ENCODE measurements around the gene OXER1. TPM values are rescaled to one million over a fixed set of nuclear protein-coding genes. Genes with fewer than 3 reads are reported as not detected.

OXER1 gene
- total RNA-seq, 2 donors from 2014 or later = 0.25 TPM; not detected in 1

GRCh38 chr2:42800981-42801380 is 37.0 kb upstream of the OXER1 start:
- H3K4me1 Mint-ChIP-seq = peaks cover under 1% of the 10 kb centered on the region

GRCh38 chr2:42800461-42800962 is 36.6 kb upstream of the OXER1 start:
- ATAC-seq = no peak
- no peak overlapping the region for H3K4me3 Mint-ChIP-seq
- H3K27me3 Mint-ChIP-seq = peaks cover 52% of the 10 kb centered on the region
- DNase-seq = no peak
- H3K9me3 ChIP-seq (ENCODE audit: control insufficient read depth, low read length, poor library complexity, severe bottlenecking) = no peaks in the 10 kb centered on the region
- H3K36me3 Mint-ChIP-seq (ENCODE audit: low read depth) = peaks cover 3% of the 10 kb centered on the region
- H3K4me1 Mint-ChIP-seq = peaks cover 5% of the 10 kb centered on the region
- no peak overlapping the region for H3K27ac Mint-ChIP-seq

More at GRCh38 chr2:42800981-42801380, 37.0 kb upstream of the OXER1 start:
- no peaks in the 10 kb centered on the region for H3K9me3 ChIP-seq (ENCODE audit: control insufficient read depth, low read length, poor library complexity, severe bottlenecking)
- H3K36me3 Mint-ChIP-seq (ENCODE audit: low read depth) = peaks cover 3% of the 10 kb centered on the region
- no peak overlapping the region for H3K27ac Mint-ChIP-seq
- H3K27me3 Mint-ChIP-seq = peaks cover 49% of the 10 kb centered on the region
- ATAC-seq = no peak
- DNase-seq = no peak
- H3K4me3 Mint-ChIP-seq = no peak overlapping the region

GRCh38 chr2:42799881-42800280 is 35.9 kb upstream of the OXER1 start:
- no peak overlapping the region for H3K27ac Mint-ChIP-seq
- ATAC-seq (no peak), DNase-seq (no peak)
- peaks cover 51% of the 10 kb centered on the region for H3K27me3 Mint-ChIP-seq
- H3K4me1 Mint-ChIP-seq = peaks cover 6% of the 10 kb centered on the region
- H3K9me3 ChIP-seq (ENCODE audit: control insufficient read depth, low read length, poor library complexity, severe bottlenecking) = no peaks in the 10 kb centered on the region
- H3K4me3 Mint-ChIP-seq = no peak overlapping the region
- peaks cover 3% of the 10 kb centered on the region for H3K36me3 Mint-ChIP-seq (ENCODE audit: low read depth)

- Mint-ChIP-seq H3K27me3 (peaks cover 47% of the 10 kb centered on the region), H3K27ac (no peak overlapping the region), H3K4me1 (peaks cover 14% of the 10 kb centered on the region), H3K36me3 (ENCODE audit: low read depth) (peaks cover 3% of the 10 kb centered on the region), H3K4me3 (no peak overlapping the region)
- ATAC-seq (no peak), DNase-seq (no peak)
- H3K9me3 ChIP-seq (ENCODE audit: control insufficient read depth, low read length, poor library complexity, severe bottlenecking) = no peaks in the 10 kb centered on the region
Observed at GRCh38 chr2:42797281-42797680, 33.3 kb upstream of the OXER1 start.

GRCh38 chr2:42796427-42797248 is 32.7 kb upstream of the OXER1 start:
- DNase-seq = no peak
- Mint-ChIP-seq H3K4me1 (peaks cover 16% of the 10 kb centered on the region), H3K27ac (no peak overlapping the region), H3K4me3 (no peak overlapping the region), H3K36me3 (ENCODE audit: low read depth) (peaks cover 3% of the 10 kb centered on the region), H3K27me3 (peaks cover 47% of the 10 kb centered on the region)
- no peak for ATAC-seq
- no peaks in the 10 kb centered on the region for H3K9me3 ChIP-seq (ENCODE audit: control insufficient read depth, low read length, poor library complexity, severe bottlenecking)

- Mint-ChIP-seq H3K4me3 (no peak overlapping the region), H3K27ac (no peak overlapping the region), H3K27me3 (peaks cover 47% of the 10 kb centered on the region), H3K36me3 (ENCODE audit: low read depth) (peaks cover 4% of the 10 kb centered on the region), H3K4me1 (peaks cover 18% of the 10 kb centered on the region)
- no peaks in the 10 kb centered on the region for H3K9me3 ChIP-seq (ENCODE audit: control insufficient read depth, low read length, poor library complexity, severe bottlenecking)
- no peak for DNase-seq
- no peak for ATAC-seq
Observed at GRCh38 chr2:42795841-42796301, 31.9 kb upstream of the OXER1 start.

GRCh38 chr2:42795275-42795674 is 31.3 kb upstream of the OXER1 start:
- Mint-ChIP-seq H3K4me1 (peaks cover 18% of the 10 kb centered on the region), H3K36me3 (ENCODE audit: low read depth) (peaks cover 5% of the 10 kb centered on the region), H3K4me3 (no peak overlapping the region), H3K27ac (no peak overlapping the region), H3K27me3 (peaks cover 47% of the 10 kb centered on the region)
- no peaks in the 10 kb centered on the region for H3K9me3 ChIP-seq (ENCODE audit: control insufficient read depth, low read length, poor library complexity, severe bottlenecking)
- no peak for ATAC-seq
- DNase-seq = no peak

GRCh38 chr2:42794271-42795046 is 30.5 kb upstream of the OXER1 start:
- H3K36me3 Mint-ChIP-seq (ENCODE audit: low read depth) = peaks cover 9% of the 10 kb centered on the region
- no peaks in the 10 kb centered on the region for H3K9me3 ChIP-seq (ENCODE audit: control insufficient read depth, low read length, poor library complexity, severe bottlenecking)
- peaks cover 18% of the 10 kb centered on the region for H3K4me1 Mint-ChIP-seq
- DNase-seq (no peak), ATAC-seq (no peak)
- H3K27me3 Mint-ChIP-seq = peaks cover 54% of the 10 kb centered on the region
- no peak overlapping the region for H3K4me3 Mint-ChIP-seq
- no peak overlapping the region for H3K27ac Mint-ChIP-seq

- H3K9me3 ChIP-seq (ENCODE audit: control insufficient read depth, low read length, poor library complexity, severe bottlenecking) = no peaks in the 10 kb centered on the region
- H3K36me3 Mint-ChIP-seq (ENCODE audit: low read depth) = peaks cover 9% of the 10 kb centered on the region
- ATAC-seq = no peak
- peak overlapping the region; percentile 63 for H3K4me3 Mint-ChIP-seq
- no peak overlapping the region for H3K27ac Mint-ChIP-seq
- peaks cover 18% of the 10 kb centered on the region for H3K4me1 Mint-ChIP-seq
- no peak for DNase-seq
- H3K27me3 Mint-ChIP-seq = peaks cover 58% of the 10 kb centered on the region
Observed at GRCh38 chr2:42793334-42794270, 29.7 kb upstream of the OXER1 start.

- Mint-ChIP-seq H3K4me3 (peak within 1 kb of the TSS; percentile 77), H3K27me3 (peaks cover 67% of the 10 kb centered on the region), H3K27ac (no peak within 1 kb of the TSS), H3K36me3 (ENCODE audit: low read depth) (peaks cover 9% of the 10 kb centered on the region), H3K4me1 (peaks cover 18% of the 10 kb centered on the region)
- DNase-seq (no peak), ATAC-seq (peak; percentile 60)
- no peaks in the 10 kb centered on the region for H3K9me3 ChIP-seq (ENCODE audit: control insufficient read depth, low read length, poor library complexity, severe bottlenecking)
Observed at GRCh38 chr2:42792583-42793333, 28.8 kb upstream of the OXER1 start, which contains the start of gene HAAO. HAAO (minus strand) TSS chr2:42792583; CDS start chr2:42792536, 47 bp downstream.

GRCh38 chr2:42792087-42792582 is 28.2 kb upstream of the OXER1 start:
- no peak for DNase-seq
- Mint-ChIP-seq H3K4me1 (peaks cover 18% of the 10 kb centered on the region), H3K36me3 (ENCODE audit: low read depth) (peaks cover 9% of the 10 kb centered on the region), H3K27me3 (peaks cover 72% of the 10 kb centered on the region), H3K27ac (no peak overlapping the region), H3K4me3 (peak overlapping the region; percentile 77)
- H3K9me3 ChIP-seq (ENCODE audit: control insufficient read depth, low read length, poor library complexity, severe bottlenecking) = no peaks in the 10 kb centered on the region
- ATAC-seq = peak; percentile 55

GRCh38 chr2:42791606-42792005 is 27.7 kb upstream of the OXER1 start:
- H3K27me3 Mint-ChIP-seq = peaks cover 77% of the 10 kb centered on the region
- peak overlapping the region; percentile 77 for H3K4me3 Mint-ChIP-seq
- ATAC-seq (no peak), DNase-seq (no peak)
- H3K27ac Mint-ChIP-seq = no peak overlapping the region
- H3K9me3 ChIP-seq (ENCODE audit: control insufficient read depth, low read length, poor library complexity, severe bottlenecking) = no peaks in the 10 kb centered on the region
- H3K4me1 Mint-ChIP-seq = peaks cover 18% of the 10 kb centered on the region
- H3K36me3 Mint-ChIP-seq (ENCODE audit: low read depth) = peaks cover 9% of the 10 kb centered on the region
